A673 (cell line): ENCODE measurements around the gene ISL2. TPM values are rescaled to one million over a fixed set of nuclear protein-coding genes. Genes with fewer than 3 reads are reported as not detected.

Experiments
- BruUV-seq: library from RNA; stranded (reverse); fragments of 400-500 nt; replicated peaks from 2 replicates; lab custom pipeline; 2021; lab: Mats Ljungman, UMichigan
- CTCF ChIA-PET: fragments of 300-600 bp; sonication (Branson Sonifier 250); formaldehyde crosslinking; loops from one replicate; lab custom pipeline; 2022; ENCODE audit warnings: antibody characterized with exemption; lab: Charles Lee
- POLR2A ChIA-PET: fragments of 300-600 bp; sonication (Branson Sonifier 250); formaldehyde crosslinking; loops from one replicate; lab custom pipeline; 2022; ENCODE audit warnings: antibody characterized with exemption; ENCODE audit not compliant: low non-redundant PET; lab: Charles Lee
- DNase-seq: peaks from one replicate; pipeline ENCODE4 v3.0.0-alpha.2; 2015; ENCODE audit warnings: low spot score
- H3K27ac ChIP-seq: fragments of 200-600 bp; sonication (generic); 2 replicates; pipeline ENCODE4 v1.5.1; 2016; ENCODE audit warnings: mixed run types, low read depth, mild to moderate bottlenecking, mixed read lengths, antibody characterized with exemption, low read length; ENCODE audit not compliant: poor library complexity, severe bottlenecking
- H3K27me3 ChIP-seq: fragments of 200-600 bp; sonication (generic); replicated peaks from 2 replicates; pipeline ENCODE4 v1.6.1; 2017; ENCODE audit warnings: mixed run types, low read depth, mild to moderate bottlenecking, mixed read lengths, antibody characterized with exemption, low read length; ENCODE audit not compliant: insufficient read depth, poor library complexity
- H3K36me3 ChIP-seq: fragments of 200-600 bp; sonication (generic); 2 replicates; pipeline ENCODE4 v1.6.1; 2016; ENCODE audit warnings: mixed run types, mild to moderate bottlenecking, mixed read lengths, antibody characterized with exemption, low read length; ENCODE audit not compliant: insufficient read depth, poor library complexity, severe bottlenecking
- H3K4me1 ChIP-seq: fragments of 200-600 bp; sonication (generic); 2 replicates; pipeline ENCODE4 v1.6.1; 2017; ENCODE audit warnings: mixed run types, mild to moderate bottlenecking, mixed read lengths, antibody characterized with exemption, low read length; ENCODE audit not compliant: insufficient read depth, poor library complexity, severe bottlenecking
- H3K4me3 ChIP-seq: fragments of 200-600 bp; sonication (generic); 2 replicates; pipeline ENCODE4 v1.5.1; 2016; ENCODE audit warnings: low read depth, mixed run types, mild to moderate bottlenecking, mixed read lengths, low read length; ENCODE audit not compliant: poor library complexity, severe bottlenecking
- H3K9me3 ChIP-seq: fragments of 200-600 bp; sonication (generic); 2 replicates; pipeline ENCODE4 v1.6.1; 2016; ENCODE audit warnings: mixed run types, low read depth, mild to moderate bottlenecking, mixed read lengths, antibody characterized with exemption, low read length; ENCODE audit not compliant: poor library complexity, severe bottlenecking
- CTCF ChIP-seq: fragments of 300-800, 200-600 bp; sonication (generic); conservative IDR thresholded peaks from 2 replicates; pipeline ENCODE4 v1.5.1; 2017; ENCODE audit warnings: low read depth, mild to moderate bottlenecking, antibody characterized with exemption, low read length, moderate library complexity, mixed read lengths
- EZH2 ChIP-seq: fragments of 200-600 bp; sonication (generic); IDR thresholded peaks from 2 replicates; pipeline ENCODE4 v1.6.1; 2017; ENCODE audit warnings: borderline replicate concordance, low read depth, mild to moderate bottlenecking, mixed read lengths, antibody characterized with exemption, low read length; ENCODE audit not compliant: poor library complexity, severe bottlenecking
- intact Hi-C: fragments of 100-400 bp; cut with micrococcal nuclease; formaldehyde crosslinking; loops from one replicate; pipeline ENCODE4 v1.10.0; 2022; ENCODE audit not compliant: unreplicated experiment
- total RNA-seq: library from RNA; stranded (reverse); gene quantifications from 2 replicates; pipeline ENCODE4 v1.2.3, GENCODE V29; 2021

Gene ISL2
- total RNA-seq, 1 experiment from 2014 or later, result 3.8 TPM

- Histone ChIP-seq H3K4me3 (no peak overlapping the region), H3K27me3 (peaks cover 10% of the 10 kb centered on the region), H3K4me1 (peaks cover under 1% of the 10 kb centered on the region), H3K27ac (no peak overlapping the region), H3K36me3 (no peaks in the 10 kb centered on the region), H3K9me3 (no peaks in the 10 kb centered on the region)
- intact Hi-C loops, result loop anchor here (5.0 to 10.0 kb wide), 3 partner anchors 93 to 515 kb away; no protein-coding TSS in a partner anchor
- peak; percentile 71 for DNase-seq
- TF ChIP-seq CTCF (peak; percentile 62), EZH2 (no peak)
- BruUV-seq, result no TSS peak
- CTCF ChIA-PET, result interaction anchor here (0.5 to 1.0 kb wide), 5 partner anchors 59 to 144 kb away, joined by 4 to 14 read pairs (median 7); no protein-coding TSS in a partner anchor
- POLR2A ChIA-PET, result no interaction called here
These were observed 6.4 kb upstream of the ISL2 start for GRCh38 chr15:76330080-76330680.

- ChIA-PET CTCF (no interaction called here), POLR2A (no interaction called here)
- Histone ChIP-seq H3K27me3 (peaks cover 11% of the 10 kb centered on the region), H3K4me3 (no peak overlapping the region), H3K9me3 (no peaks in the 10 kb centered on the region), H3K36me3 (no peaks in the 10 kb centered on the region), H3K27ac (no peak overlapping the region), H3K4me1 (peaks cover 20% of the 10 kb centered on the region)
- DNase-seq, result no peak
- TF ChIP-seq EZH2 (no peak), CTCF (no peak)
- intact Hi-C loops, result loop anchor here (5.0 to 10.0 kb wide), 3 partner anchors 95 to 512 kb away; no protein-coding TSS in a partner anchor
- BruUV-seq, result no TSS peak
These were observed 3.8 kb upstream of the ISL2 start for GRCh38 chr15:76332796-76333195.

- POLR2A ChIA-PET, result no interaction called here
These were observed 3.3 kb upstream of the ISL2 start for GRCh38 chr15:76333309-76333708.

More at GRCh38 chr15:76333309-76333708, 3.3 kb upstream of the ISL2 start:
- Histone ChIP-seq H3K27ac (no peak overlapping the region), H3K36me3 (no peaks in the 10 kb centered on the region), H3K4me3 (no peak overlapping the region), H3K4me1 (peaks cover 23% of the 10 kb centered on the region), H3K9me3 (no peaks in the 10 kb centered on the region), H3K27me3 (peaks cover 9% of the 10 kb centered on the region)
- TF ChIP-seq CTCF, result no peak
- no peak for TF ChIP-seq EZH2
- BruUV-seq, result no TSS peak
- DNase-seq, result no peak
- intact Hi-C loops, result loop anchor here (5.0 to 10.0 kb wide), 3 partner anchors 96 to 511 kb away; no protein-coding TSS in a partner anchor
- CTCF ChIA-PET, result no interaction called here
